Measurements from ENCODE around the gene GRK4.

The GRK4 gene

DNA sequence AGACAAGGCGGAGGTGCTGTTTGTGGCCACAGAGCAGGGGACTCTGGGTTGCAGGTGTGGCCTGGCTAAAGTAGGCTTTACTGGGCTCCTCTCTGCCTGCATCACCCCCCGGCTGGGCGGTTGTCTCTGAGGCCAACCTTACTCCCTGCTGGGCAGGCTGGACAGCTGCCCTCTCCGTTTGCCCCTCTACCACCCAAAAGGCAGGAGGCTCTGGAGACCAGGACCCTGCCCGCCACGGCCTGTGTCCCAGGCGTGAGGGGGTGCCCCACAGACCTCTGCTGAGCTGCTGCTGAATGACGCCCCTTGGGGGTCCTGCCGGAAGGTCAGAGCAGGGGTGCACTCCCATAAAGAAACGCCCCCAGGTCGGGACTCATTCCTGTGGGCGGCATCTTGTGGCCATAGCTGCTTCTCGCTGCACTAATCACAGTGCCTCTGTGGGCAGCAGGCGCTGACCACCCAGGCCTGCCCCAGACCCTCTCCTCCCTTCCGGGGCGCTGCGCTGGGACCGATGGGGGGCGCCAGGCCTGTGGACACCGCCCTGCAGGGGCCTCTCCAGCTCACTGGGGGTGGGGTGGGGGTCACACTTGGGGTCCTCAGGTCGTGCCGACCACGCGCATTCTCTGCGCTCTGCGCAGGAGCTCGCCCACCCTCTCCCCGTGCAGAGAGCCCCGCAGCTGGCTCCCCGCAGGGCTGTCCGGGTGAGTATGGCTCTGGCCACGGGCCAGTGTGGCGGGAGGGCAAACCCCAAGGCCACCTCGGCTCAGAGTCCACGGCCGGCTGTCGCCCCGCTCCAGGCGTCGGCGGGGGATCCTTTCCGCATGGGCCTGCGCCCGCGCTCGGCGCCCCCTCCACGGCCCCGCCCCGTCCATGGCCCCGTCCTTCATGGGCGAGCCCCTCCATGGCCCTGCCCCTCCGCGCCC lies 110.0 kb downstream of the GRK4 start:
- no peak for DNase-seq (ENCODE audit: low spot score)

GRCh38 chr4:3074078-3074845 lies 110.9 kb downstream of the GRK4 start, which contains the start of the genes HTT and HTT-AS:
Gene HTT (plus strand): TSS chr4:3074681. CDS start chr4:3074826, 145 bp downstream.
Gene HTT-AS (minus strand): TSS chr4:3074538.
- peak; percentile 92 for DNase-seq (ENCODE audit: low spot score)

- peak; percentile 50 for DNase-seq (ENCODE audit: low spot score)
These were observed 111.7 kb downstream of the GRK4 start for GRCh38 chr4:3074846-3075651.

DNA sequence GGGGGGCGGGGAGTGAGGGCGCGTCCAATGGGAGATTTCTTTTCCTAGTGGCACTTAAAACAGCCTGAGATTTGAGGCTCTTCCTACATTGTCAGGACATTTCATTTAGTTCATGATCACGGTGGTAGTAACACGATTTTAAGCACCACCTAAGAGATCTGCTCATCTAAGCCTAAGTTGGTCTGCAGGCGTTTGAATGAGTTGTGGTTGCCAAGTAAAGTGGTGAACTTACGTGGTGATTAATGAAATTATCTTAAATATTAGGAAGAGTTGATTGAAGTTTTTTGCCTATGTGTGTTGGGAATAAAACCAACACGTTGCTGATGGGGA lies 112.2 kb downstream of the GRK4 start:
- no peak for DNase-seq (ENCODE audit: low spot score)

DNA sequence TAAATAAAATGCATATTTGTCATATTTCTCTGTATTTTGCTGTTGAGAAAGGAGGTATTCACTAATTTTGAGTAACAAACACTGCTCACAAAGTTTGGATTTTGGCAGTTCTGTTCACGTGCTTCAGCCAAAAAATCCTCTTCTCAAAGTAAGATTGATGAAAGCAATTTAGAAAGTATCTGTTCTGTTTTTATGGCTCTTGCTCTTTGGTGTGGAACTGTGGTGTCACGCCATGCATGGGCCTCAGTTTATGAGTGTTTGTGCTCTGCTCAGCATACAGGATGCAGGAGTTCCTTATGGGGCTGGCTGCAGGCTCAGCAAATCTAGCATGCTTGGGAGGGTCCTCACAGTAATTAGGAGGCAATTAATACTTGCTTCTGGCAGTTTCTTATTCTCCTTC lies 114.4 kb downstream of the GRK4 start:
- no peak for DNase-seq (ENCODE audit: low spot score)

DNA sequence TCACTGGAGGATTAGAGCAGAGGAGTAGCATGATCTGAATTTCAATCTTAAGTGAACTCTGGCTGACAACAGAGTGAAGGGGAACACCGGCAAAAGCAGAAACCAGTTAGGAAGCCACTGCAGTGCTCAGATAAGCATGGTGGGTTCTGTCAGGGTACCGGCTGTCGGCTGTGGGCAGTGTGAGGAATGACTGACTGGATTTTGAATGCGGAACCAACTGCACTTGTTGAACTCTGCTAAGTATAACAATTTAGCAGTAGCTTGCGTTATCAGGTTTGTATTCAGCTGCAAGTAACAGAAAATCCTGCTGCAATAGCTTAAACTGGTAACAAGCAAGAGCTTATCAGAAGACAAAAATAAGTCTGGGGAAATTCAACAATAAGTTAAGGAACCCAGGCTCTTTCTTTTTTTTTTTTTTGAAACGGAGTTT lies 116.3 kb downstream of the GRK4 start:
- no peak for DNase-seq (ENCODE audit: low spot score)

GRCh38 chr4:3082925-3083515 lies 119.6 kb downstream of the GRK4 start:
- no peak for DNase-seq (ENCODE audit: low spot score)

DNA sequence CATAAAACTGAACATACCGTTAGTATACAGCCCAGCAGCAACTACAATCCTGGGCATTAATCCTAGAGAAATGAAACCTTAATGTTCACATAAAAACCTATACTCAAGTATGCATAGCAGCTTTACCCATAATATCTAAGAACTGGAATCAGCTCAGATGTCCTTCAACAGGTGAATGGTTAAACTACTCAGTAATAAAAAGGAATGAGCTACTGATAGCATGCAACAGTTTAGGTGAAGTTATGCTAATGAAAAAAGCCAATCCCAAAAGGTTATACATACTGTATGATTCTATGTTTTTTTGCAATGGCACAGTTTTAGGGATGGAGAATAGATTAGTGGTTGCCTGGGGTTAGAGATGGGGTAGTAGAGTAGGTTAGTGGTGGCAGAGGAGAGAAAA lies 120.4 kb downstream of the GRK4 start:
- DNase-seq (ENCODE audit: low spot score): no peak

DNA sequence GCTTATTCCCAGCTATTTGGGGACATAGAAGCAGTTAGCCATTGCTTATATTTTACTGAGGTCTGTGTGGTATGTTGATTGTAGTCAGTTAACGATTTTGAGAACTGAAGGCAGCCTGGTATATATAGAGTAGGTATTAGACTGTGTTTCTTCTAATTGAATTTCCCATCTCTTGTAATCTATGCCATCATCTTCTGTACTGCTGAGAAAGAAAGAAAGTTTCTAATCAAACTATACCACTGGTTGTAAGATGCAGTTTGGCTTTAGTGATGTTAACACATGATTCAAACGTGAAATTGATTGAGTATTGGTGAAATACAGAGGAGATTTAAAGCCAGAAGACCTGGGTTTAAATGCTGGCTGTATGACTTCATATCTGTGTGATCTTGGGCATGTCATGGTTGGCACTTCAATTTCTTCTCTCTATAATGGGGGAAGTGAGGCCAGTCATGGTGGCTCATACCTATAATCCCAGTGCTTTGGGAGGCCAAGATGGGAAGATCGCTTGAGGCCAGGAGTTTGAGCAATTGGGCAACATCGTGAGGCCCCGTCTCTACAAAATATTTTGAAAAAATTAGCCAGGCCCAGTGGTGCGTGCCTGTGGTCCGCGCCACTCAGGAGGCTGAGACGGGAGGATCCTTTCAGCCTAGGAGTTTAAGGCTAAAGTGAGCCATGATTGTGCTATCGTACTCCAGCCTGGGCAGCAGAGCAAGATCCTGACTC lies 122.7 kb downstream of the GRK4 start:
- DNase-seq (ENCODE audit: low spot score): no peak

DNA sequence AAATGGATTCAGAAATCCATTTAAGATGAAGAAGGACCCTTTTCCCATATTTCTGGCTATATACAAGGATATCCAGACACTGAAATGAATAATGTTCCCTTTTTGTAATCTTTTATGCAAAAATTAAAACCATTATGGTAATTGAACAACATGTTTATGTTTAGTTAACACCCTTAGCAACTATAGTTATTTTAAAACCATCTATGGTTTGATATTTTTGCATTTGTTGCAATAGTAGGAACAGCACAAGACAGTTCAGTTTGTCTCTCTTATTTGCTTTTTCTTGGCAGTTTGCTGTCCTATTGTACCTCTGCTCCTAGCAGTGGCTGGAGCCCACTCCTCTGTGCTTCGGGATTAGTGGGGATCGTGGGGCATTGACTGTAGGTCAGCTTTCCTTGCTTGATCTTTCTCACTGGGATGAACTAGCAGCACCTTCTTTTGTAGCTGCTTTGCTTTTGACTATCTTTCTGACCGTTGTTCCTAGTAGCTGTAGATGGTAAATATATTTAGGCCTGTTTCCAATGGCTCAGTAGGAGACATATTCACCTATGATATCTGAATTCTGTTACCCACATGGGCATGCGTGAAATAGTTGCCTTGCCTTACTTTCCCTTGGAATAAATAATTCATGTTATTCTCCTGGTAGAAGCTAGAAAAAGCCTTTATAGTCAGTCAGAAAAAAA lies 123.9 kb downstream of the GRK4 start:
- DNase-seq (ENCODE audit: low spot score): no peak

Data from kidney capillary endothelial cell (primary cell).